GM18505 (cell line): ENCODE measurements around the gene ZBED4.

ENCODE experiments used
- ATAC-seq: cut with Tn5 transposase; IDR thresholded peaks from one replicate; pipeline ENCODE4 v1.9.1; 2021; ENCODE audit not compliant: unreplicated experiment
- POLR2A ChIP-seq: IDR thresholded peaks from 4 replicates; pipeline ENCODE4 v1.6.1; 2011; ENCODE audit warnings: borderline replicate concordance; ENCODE audit not compliant: insufficient read depth, insufficient read length; ENCODE audit errors: extremely low read depth

The ZBED4 gene

GRCh38 chr22:49903322-49904039, 49.8 kb downstream of the ZBED4 start:
- ATAC-seq = no peak
- no peak for TF ChIP-seq POLR2A

DNA sequence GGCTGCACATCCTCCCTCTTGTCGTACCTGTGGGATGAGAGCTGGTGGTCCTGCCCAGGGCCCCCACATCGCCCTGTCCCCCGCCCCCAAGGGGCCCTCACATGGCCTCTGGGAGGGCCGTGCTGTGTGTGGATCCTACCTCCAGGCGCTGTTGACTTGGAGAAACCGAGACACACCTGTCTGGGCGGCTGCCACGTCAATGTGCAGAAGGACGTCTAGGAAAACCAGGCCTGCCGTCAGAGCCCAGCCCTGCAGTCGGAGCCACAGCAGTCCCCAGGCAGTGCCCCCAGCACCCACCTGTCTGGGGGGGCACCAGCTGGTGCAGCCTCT, 50.4 kb downstream of the ZBED4 start:
- no peak for ATAC-seq
- no peak for TF ChIP-seq POLR2A

DNA sequence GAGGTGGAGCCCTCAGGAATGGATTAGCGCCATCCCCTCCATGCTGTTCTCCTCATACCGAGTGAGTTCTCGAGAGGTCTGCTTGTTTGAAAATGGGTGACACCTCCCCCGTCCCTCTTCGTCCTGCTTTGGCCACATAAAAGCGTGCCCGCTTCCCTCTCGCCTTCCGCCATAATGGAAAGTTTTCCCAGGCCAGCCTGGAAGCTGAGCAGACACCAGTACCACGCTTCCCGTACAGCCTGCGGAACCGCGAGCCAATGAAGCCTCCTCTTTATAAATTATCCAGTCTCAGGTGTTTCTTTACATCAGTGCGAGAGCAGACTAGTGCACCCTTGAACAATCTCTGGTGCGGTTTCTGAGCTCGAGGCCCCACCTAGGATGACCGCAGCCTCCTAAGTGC, 51.8 kb downstream of the ZBED4 start:
- no peak for ATAC-seq
- no peak for TF ChIP-seq POLR2A

DNA sequence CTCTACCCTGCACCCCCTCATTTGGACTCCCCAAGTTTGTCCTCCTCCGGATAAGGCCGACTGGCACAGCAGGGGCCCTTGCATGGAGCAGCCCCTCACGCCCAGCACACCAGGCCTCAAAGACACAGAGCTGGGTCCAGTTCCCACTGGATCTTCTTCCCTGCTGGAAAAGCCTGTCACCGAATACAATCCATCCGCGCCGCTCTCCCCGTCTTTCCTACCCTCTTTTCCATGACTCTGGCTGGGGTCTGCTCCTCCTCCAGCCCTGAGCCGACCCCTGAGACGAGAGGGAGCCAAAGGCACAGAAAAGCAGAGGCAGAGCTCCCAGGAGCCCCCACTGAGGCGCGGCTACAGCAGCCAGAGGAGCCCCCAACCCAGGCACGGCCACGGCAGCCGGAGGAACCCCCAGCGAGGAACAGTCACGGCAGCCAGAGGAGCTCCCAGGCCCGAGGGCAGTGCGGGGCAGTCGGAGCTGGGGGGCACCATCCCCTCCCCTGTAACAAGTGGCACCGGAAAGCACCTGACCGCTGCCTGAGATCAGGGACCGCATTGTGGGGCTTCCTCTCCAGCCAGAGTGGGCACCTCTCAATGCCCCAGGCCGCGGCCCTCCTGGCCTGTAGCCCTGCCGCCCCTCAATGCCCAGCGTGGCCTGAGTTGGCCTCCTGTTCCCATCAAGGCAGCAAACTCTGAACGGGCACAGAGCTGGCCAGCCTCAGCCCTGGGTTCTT, 52.6 kb downstream of the ZBED4 start:
- TF ChIP-seq POLR2A = no peak
- no peak for ATAC-seq

- no peak for ATAC-seq
- TF ChIP-seq POLR2A = no peak
Observed at GRCh38 chr22:49906799-49907290, 53.2 kb downstream of the ZBED4 start.

GRCh38 chr22:49907807-49908206, 54.2 kb downstream of the ZBED4 start:
- ATAC-seq = no peak
- TF ChIP-seq POLR2A = no peak

GRCh38 chr22:49909476-49910205, 56.0 kb downstream of the ZBED4 start:
- no peak for TF ChIP-seq POLR2A
- no peak for ATAC-seq

DNA sequence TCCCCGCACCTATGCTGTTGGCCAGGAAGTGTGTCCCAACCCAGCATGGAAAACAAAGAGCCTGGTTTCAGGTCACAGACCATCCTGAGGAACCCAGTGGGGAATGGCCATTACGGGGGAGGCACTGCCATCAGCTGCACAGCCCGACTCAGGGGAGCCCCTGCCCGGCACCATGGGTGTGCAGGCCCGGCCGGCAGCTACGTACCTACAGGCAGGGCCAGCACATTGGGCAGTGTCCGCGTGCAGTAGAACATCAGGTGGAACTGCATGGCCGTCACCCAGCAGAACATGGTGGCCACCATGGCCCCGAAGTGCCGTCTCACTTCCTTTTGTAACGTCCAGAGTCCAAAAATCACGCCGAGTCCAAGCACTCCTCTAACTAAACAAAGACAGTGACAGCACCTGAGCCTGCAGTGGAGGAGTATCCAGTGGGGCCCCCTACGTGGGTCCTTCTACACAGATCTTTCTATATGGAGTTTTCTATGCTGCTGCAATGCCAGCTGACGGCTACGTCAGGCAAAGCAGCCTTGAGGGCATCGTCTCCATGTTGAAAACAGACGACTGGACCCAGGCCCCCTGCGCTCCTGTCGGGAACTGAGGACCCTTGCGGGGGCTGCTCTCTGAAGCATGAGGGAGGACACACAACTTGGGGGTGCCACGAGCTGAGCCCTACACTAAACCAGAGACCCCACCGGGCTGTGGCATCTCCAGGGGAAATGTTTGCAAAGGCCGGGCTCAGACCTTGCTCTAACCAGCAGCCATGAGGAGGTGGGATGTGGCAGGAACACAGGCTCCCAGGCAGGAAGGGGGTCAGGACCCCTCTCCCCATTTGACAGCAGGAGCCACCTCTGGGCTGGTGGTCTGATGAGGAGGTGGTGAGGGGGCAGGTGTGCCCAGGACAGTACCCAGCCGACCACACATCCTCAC, 56.8 kb downstream of the ZBED4 start:
- no peak for ATAC-seq
- TF ChIP-seq POLR2A = no peak

GRCh38 chr22:49911881-49912625, 58.4 kb downstream of the ZBED4 start:
- ATAC-seq = no peak
- TF ChIP-seq POLR2A = no peak

- ATAC-seq = no peak
- no peak for TF ChIP-seq POLR2A
Observed at GRCh38 chr22:49913026-49913425, 59.4 kb downstream of the ZBED4 start.

GRCh38 chr22:49913446-49913845, 59.8 kb downstream of the ZBED4 start:
- no peak for TF ChIP-seq POLR2A
- ATAC-seq = no peak

DNA sequence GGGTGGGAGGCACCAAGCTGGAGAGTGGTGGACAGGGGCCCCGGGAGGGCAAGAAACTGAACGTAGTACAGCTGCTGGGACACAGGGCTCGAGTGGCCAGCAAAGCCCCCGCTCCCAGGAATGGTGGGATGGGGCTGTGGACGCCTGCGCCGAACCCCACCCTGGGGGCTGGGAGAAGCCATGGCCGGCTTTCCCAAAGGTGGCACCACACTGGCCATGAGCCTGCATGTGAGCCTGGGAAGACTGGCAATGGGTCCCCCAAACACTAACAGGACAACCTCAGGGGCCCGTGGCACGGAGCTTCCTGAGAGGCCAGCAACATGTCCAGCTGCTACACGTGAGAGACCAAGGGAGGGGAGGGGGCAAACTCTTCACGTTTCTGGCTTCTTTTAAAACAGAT, 60.6 kb downstream of the ZBED4 start:
- TF ChIP-seq POLR2A = no peak

DNA sequence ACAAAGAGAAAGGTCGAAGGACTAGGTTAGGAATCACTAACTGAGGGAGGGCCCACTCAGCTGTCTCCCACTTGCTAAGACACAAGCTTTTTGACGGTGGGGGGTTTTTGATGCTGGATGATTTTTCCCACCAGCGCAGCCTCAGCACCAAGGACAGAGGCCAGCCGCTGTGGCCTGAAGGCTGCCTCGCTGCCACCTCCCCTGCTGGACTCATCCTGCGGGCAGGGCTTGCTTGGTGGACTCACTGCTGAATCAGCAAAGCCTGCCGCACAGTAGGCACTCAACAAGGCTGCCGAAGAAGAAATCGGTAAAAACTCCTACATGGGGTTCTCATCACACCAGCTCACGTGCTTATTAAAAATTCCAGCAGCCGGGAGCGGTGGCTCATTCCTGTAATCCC, 62.0 kb downstream of the ZBED4 start:
- no peak for TF ChIP-seq POLR2A
- no peak for ATAC-seq

More for the DNA sequence above, 60.6 kb downstream of the ZBED4 start:
- no peak for ATAC-seq

- ATAC-seq = no peak
- TF ChIP-seq POLR2A = no peak
Observed at GRCh38 chr22:49916831-49917230, 63.2 kb downstream of the ZBED4 start.
